Measurements from ENCODE around the gene YIPF3. TPM values are rescaled to one million over a fixed set of nuclear protein-coding genes. Genes with fewer than 3 reads are reported as not detected.

YIPF3 gene
- total and polyA plus RNA-seq, 9 of the 15 experiments (the other 6 are each of a cell fraction or from before 2014, with no cell fraction given): 27.5 to 75.3 (median 57.6) TPM

- TF ChIP-seq GTF3C2 (IDR thresholded peaks at IDR 0.05; ENCODE audit: borderline replicate concordance, extremely low read depth, insufficient read length): no peak
- TF ChIP-seq MTA3 (IDR thresholded peaks at IDR 0.05; ENCODE audit: borderline replicate concordance): peak; percentile 89
- TF ChIP-seq SMARCA5 (IDR thresholded peaks at IDR 0.05): no peak
- TF ChIP-seq ZHX1 (conservative IDR thresholded peaks at IDR 0.05; ENCODE audit: low read length): peak; percentile 92; the same call in 1 of the 2 replicates
- TF ChIP-seq SMC3 (conservative IDR thresholded peaks at IDR 0.05; ENCODE audit: insufficient read depth, low read depth, low read length): 0 out of 2 replicates have a peak, but pooled peaks have one; percentile 5
- no peak for TF ChIP-seq FOXM1 (IDR thresholded peaks at IDR 0.05; ENCODE audit: low read depth)
- 0 out of 2 replicates have a peak, but pooled peaks have one; percentile 51 for TF ChIP-seq FOXM1 (CRISPR knock-in tag; IDR thresholded peaks at IDR 0.05; ENCODE audit: low read depth)
- 0 out of 2 replicates have a peak, but pooled peaks have one; percentile 49 for TF ChIP-seq ZNF584 (CRISPR knock-in tag; IDR thresholded peaks at IDR 0.05; ENCODE audit: low read depth)
- TF ChIP-seq E2F5 (CRISPR knock-in tag; IDR thresholded peaks at IDR 0.05): 0 out of 2 replicates have a peak, but pooled peaks have one; percentile 61
- no peak for TF ChIP-seq KHSRP (IDR thresholded peaks at IDR 0.05)
- peak; percentile 53; the same call in 1 of the 2 replicates for TF ChIP-seq THRAP3 (IDR thresholded peaks at IDR 0.05; ENCODE audit: borderline replicate concordance)
- TF ChIP-seq ZNF592 (IDR thresholded peaks at IDR 0.05): no peak
- peak; percentile 96 for TF ChIP-seq NCOA1 (IDR thresholded peaks at IDR 0.05; ENCODE audit: low read depth)
- TF ChIP-seq TOE1 (IDR thresholded peaks at IDR 0.05; ENCODE audit: borderline replicate concordance): peak; percentile 26
- no peak; the same call in 1 of the 2 replicates for TF ChIP-seq TOE1 (CRISPR knock-in tag; IDR thresholded peaks at IDR 0.05; ENCODE audit: borderline replicate concordance, low read depth)
- TF ChIP-seq KDM2B (CRISPR knock-in tag; IDR thresholded peaks at IDR 0.05): peak; percentile 58; the same call in 1 of the 2 replicates
Measured at GRCh38 chr6:43516697-43517504, at the start of gene YIPF3, which contains the start of gene POLR1C (continued).
